GM19455 (cell line): ENCODE results near the gene CAMK2A.

Source experiments
- ATAC-seq: cut with Tn5 transposase; IDR thresholded peaks from one replicate; pipeline ENCODE4 v1.9.1; 2021; ENCODE audit not compliant: unreplicated experiment

Gene CAMK2A

GRCh38 chr5:150289551-150290390 is at the start of gene CAMK2A:
Gene CAMK2A, minus strand, starts transcription at chr5:150289773. Its CDS starts 148 bp downstream, at chr5:150289625.
- no peak for ATAC-seq

DNA sequence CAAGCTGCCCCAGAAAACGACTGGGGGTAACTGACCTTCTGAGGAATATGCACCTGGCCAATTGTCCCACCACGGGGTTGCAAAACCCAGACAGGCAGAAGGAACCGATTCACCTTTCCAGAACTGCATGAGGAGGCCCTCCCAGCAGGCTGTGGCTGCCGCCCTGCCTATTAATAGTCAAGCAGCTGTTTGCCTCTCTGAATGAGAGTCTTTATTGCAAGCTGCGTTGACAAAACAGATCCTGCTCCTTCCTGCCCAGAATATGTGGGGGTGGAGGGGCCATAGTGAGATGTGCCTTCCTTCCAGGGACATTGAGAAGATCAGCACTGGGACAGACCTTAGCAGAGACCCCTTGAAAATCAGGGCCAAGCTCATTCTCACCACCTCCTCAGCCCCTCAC is 49.6 kb upstream of the CAMK2A start:
- no peak for ATAC-seq

- no peak for ATAC-seq
These were observed 49.0 kb upstream of the CAMK2A start for GRCh38 chr5:150338546-150338945.

- no peak for ATAC-seq
These were observed 46.2 kb upstream of the CAMK2A start for GRCh38 chr5:150335778-150336177.

DNA sequence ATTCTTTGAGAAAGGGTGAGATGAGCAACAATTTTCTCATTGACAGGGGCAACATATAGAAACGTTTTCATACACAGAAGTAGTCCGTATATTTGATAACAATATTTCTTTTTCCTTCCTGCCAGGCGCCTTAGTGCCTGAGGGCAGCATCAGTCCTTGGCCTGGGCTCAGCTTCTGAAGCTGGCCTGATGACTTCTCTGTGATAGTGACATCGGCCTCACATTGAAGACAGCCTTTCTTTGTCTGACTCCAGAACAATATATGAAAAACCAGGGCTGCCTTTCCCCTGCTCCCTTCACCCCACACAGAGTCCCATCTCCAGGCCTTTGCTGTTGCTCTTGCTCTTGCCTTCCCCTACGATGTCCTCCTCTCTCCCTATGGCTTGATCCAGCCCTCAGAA is 43.8 kb upstream of the CAMK2A start:
- no peak for ATAC-seq

DNA sequence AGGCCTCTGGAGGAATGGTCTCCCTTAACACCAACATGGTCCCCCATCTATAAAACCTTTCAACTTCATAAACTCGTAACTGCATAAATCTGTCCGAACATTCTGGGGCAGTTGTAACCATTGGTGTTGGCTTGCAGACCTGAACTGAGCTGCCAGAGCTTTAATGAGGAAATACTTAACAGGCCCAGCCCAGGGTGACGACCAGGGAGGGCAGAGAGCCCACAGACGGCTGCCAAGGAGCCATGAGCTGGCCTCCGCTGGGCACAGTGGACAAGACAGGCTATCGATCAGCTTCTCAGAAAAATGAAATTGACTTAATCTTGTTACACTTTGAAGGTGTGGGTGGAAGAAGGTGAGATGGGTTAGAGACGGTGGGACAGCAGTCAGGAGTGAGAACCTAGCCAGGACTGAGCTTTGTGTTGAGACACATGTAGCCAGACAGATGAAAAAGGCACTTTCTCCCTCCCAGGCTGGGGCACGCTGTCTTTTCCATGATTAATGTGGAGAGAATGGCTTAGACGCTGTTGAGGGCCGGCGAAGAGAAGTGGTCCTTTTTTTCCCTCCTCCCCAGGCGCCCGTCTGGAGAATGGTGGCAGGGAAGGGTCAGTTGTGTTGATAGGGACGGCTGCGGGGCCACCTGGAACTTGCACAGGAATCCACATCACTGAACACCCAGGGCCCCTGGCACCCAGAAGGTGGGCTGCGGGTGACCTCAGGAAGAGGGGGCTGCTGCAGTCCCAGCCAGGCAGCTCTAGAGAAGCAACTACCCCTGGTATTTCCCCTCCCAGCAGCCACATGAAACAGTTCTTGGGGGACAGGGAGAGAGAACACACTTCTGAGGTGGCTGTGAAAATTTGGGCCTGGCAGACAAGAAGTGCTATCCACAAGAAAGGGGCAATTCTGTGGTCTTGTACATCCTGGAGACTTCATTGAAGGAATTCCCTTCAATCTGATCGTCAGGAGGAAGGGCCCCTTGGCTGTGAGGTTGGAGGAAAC is 40.6 kb upstream of the CAMK2A start:
- no peak for ATAC-seq

- no peak for ATAC-seq
These were observed 39.5 kb upstream of the CAMK2A start for GRCh38 chr5:150329038-150329437.

DNA sequence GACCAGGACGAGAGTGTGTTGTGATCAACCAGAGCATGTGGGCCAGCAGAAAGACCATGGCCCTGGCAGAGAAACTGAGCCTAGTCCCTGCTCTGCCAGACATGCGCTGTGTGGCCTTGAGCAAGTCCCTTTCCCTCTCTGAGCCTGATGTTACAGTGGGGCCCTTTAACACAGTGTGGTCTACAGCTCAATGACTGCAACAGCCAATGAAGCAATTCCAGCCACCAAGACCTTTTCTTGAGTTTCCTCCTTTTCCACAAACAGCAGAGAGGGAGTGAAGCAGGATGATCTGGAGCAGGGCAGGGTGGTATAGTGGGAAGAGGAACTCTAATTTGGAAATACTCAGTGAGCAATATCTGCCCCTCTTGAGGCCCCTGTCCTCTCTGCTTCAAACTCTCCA is 38.9 kb upstream of the CAMK2A start:
- ATAC-seq: no peak

DNA sequence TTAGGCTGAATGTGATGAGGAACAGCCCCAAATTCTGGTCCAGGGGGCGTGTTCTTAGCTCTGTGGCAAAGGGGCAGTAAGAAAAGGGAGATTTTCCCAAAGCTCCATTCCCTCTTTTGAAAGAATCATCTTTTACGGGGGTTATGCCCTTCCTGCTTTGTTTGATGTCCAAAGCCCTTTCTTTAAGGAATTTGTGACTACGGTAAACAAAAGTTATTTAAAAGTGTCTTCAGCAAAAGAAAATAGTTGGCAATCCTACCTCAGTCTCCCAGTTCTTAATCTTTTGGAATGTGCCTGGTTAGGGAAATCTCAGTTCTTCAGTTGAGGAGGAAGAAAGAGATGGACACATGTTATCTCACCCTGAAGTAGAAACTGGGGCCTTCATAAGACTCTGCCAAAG is 37.6 kb upstream of the CAMK2A start:
- no peak for ATAC-seq

DNA sequence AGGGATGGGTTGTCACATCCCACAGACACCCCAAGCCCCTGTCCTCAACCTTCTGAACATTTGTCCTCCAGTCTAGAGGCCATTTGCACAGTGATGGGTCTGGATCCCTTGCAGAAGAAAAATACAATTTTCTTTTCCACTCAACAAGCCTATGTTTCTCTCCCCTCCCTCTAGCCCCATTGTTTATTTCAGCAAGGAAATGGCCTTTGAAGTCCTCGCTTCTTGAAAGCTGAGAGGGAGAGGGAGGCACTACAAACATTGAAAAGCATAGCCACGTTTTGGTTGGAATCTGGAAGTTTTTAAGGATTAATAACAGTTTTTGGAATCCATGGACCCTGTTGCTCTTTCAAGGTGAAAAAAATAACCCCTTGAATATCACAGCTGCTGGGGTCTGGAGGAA is 37.1 kb upstream of the CAMK2A start:
- no peak for ATAC-seq

GRCh38 chr5:150325426-150325825 is 35.9 kb upstream of the CAMK2A start:
- ATAC-seq: no peak

DNA sequence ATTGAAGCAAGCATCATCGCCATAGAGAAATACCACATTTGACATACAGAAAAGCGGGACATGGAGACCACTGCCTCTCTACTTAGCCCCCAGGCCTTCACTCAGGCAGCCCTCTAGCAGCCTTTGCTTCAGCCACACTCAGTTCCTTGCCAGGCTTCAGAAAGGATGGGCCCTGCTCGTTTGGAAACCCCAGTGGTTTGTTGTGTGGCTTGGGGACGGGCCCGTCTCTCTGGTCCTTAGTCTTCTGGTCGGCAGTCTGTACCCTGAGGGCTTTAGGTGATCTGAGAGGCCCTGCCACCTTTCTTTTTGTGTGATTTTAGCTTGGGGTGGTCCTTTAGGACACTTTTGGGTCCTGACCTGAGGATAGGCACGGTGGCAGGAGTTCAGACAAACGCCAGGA is 34.2 kb upstream of the CAMK2A start:
- ATAC-seq: no peak

DNA sequence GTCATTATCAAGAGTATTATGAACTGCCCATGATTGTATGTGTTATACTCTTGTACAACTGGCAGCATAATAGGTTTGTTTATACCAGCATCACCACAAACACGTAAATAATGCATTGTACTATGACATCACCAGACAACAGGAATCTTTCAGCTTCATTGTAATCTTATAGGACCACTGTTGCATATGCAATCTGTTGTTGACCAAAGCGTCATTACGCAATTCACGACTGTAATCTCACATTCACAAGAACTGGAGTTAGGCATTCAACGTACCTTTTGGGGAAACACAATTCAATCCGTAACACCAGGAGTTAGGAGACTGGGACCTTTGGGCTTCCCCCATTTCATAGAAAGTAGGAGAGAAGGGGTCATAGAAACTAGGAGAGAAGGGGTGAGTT is 33.5 kb upstream of the CAMK2A start:
- no peak for ATAC-seq

- no peak for ATAC-seq
These were observed 32.6 kb upstream of the CAMK2A start for GRCh38 chr5:150322202-150322601.

GRCh38 chr5:150321784-150322183 is 32.2 kb upstream of the CAMK2A start:
- no peak for ATAC-seq

GRCh38 chr5:150321211-150321610 is 31.6 kb upstream of the CAMK2A start:
- ATAC-seq: no peak

GRCh38 chr5:150320044-150320613 is 30.6 kb upstream of the CAMK2A start:
- no peak for ATAC-seq

DNA sequence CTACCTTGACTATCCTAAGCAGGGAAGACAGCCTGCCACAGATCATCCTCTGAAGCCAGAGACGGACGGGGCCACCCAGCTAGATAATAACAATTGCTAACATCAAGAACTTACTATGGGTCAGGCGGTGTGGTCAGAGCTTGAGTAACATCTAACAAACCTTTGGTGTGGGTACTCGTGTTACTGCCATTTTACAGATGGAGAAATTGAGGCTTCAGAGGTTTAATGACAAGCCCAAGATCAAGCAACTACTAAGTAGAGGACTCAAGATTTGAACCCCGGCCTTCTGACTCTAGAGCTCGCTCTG is 29.9 kb upstream of the CAMK2A start:
- ATAC-seq: no peak

DNA sequence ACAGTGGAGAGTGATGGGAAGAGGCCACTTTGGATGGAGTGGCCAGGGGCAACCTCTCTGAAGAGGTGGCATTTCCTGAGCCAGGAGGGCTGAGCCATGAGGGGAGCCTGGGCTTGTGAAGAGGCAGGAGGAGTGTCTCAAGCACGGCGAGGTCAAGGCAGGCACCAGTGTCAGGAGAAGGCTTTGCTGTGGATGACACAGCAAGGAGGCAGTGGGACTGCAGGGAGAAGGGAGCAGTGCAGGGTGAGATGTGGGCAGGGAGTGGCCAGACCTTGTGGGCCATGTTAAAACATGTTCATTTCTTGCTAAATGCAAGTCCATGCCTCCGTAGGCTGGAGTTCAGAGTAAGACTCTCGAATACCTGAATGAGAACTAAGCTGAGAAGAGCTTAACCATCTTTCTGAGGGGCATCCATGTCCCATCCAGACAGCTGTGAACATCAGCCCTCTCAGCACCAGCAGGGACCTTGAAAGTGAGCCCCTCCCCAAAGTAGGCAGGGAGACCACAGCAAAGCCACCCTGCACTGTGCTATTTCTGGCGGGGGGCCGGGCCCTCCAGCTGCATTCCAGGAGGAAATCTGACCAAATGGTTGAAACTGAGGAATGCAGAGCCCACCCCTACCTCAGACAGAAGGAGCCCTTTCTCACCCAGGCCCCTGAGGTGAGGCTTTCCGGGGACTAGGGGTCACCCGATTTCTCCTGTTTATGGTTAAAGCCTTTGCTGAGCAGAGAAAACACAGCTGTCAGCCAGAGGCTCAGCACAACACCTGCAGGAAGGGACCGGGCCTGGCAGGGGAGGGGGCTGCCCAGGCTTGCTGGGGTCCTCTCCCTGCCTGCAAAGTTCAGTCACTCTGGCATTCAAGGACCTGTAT is 29.3 kb upstream of the CAMK2A start:
- no peak for ATAC-seq

DNA sequence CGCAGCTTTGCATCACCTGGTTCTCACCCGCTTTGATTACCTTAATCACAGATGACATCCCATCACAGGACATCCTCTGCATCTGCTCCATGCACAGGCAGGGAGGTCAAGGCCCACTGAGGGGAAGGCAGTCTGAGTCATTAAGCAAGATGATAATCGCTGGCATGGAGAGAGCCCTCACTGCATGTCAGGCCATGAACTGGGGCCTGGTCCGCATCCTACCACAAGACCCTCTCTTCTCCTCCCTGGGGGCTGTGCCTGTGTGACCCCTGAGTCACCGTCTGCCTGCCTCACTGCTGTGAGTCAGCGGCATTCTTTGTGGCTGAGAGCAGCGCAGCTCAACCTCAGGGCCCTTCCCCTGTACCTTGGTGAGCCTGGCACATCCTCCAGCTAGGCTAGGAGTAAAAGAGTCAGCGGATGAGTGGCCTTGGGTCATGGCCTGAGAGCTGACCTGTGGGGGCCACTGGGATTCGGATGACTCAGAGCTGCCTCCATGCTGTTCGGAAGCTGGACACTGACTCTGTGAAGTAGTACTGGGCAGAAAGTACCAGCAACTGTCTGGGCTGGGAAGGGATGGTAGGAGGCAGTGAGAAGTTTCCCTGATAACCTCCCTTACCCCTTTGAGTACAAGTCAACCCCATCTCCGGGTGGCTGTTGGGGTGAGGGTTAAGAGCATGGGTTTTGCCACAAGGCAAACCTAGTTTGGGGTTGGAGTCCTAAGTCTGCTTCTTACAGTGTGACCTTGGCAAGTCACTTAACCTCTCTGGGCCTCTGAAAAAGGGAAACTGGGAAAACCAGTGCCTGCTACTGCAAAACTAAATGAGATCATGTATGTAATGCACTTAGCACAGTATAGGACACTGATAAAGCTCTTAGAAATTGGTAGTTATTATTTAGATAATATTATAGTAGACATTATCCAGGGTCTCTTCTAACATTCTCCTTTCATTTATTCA is 27.8 kb upstream of the CAMK2A start:
- ATAC-seq: no peak
